H1 (cell line): Measurements from ENCODE around the gene BTC. TPM values are rescaled to one million over a fixed set of nuclear protein-coding genes. Genes with fewer than 3 reads are reported as not detected.

Experiments used
- CTCF ChIA-PET: fragments of 300-600 bp; sonication (Branson Sonifier 250); formaldehyde crosslinking; loops from one replicate; lab custom pipeline; 2021; ENCODE audit not compliant: partially characterized antibody; lab: Charles Lee
- POLR2A ChIA-PET: fragments of 300-600 bp; sonication (Branson Sonifier 250); formaldehyde crosslinking; loops from one replicate; lab custom pipeline; 2021; ENCODE audit warnings: inconsistent platforms; ENCODE audit not compliant: partially characterized antibody; lab: Charles Lee
- DNase-seq, 2 experiments: peaks; one replicate each; pipeline versions ENCODE4 v3.0.0 to v3.0.0-alpha.2; 2010 to 2022; ENCODE audit warnings: low spot score in 2 of 2, low read depth in 1 of 2, mixed read lengths in 1 of 2
- FAIRE-seq: peaks from 2 replicates; lab custom pipeline; 2011; peaks lifted over from hg19 to GRCh38; lab: Jason Lieb, UNC
- H2AFZ ChIP-seq: 2 replicates; pipeline ENCODE4 v1.8.1; 2012; ENCODE audit warnings: low read length, inconsistent platforms
- H2AK5ac ChIP-seq: 2 replicates; pipeline ENCODE4 v1.6.1; 2013; ENCODE audit warnings: low read depth, low read length
- H2BK120ac ChIP-seq: replicated peaks from 2 replicates; pipeline ENCODE3; 2013; ENCODE audit warnings: low read depth, low read length, inconsistent platforms
- H2BK12ac ChIP-seq: 2 replicates; pipeline ENCODE4 v1.6.1; 2013; ENCODE audit warnings: low read depth, low read length
- H2BK15ac ChIP-seq: 2 replicates; pipeline ENCODE4 v1.6.1; 2013; ENCODE audit warnings: low read length
- H2BK20ac ChIP-seq: 2 replicates; pipeline ENCODE4 v1.6.1; 2013; ENCODE audit warnings: low read length
- H2BK5ac ChIP-seq: 2 replicates; pipeline ENCODE4 v1.6.1; 2013; ENCODE audit warnings: low read depth, low read length
- H3K14ac ChIP-seq: 2 replicates; pipeline ENCODE4 v1.6.1; 2013; ENCODE audit warnings: inconsistent platforms; ENCODE audit not compliant: insufficient read length
- H3K18ac ChIP-seq: 2 replicates; pipeline ENCODE4 v1.6.1; 2013; ENCODE audit warnings: low read length; ENCODE audit errors: extremely low read depth
- H3K23ac ChIP-seq: 2 replicates; pipeline ENCODE4 v1.6.1; 2013; ENCODE audit warnings: inconsistent platforms; ENCODE audit not compliant: insufficient read length
- H3K23me2 ChIP-seq: 2 replicates; pipeline ENCODE4 v1.6.1; 2013; ENCODE audit warnings: low read depth, low read length
- H3K27ac ChIP-seq: 2 replicates; pipeline ENCODE4 v1.6.1; 2011; ENCODE audit warnings: low read depth, low read length, inconsistent platforms
- H3K27me3 ChIP-seq, 4 experiments: replicated peaks in 1 of 4; 1 replicate in 1 of 4; 2 replicates in 3 of 4; pipeline versions ENCODE4 v1.6.1 to v1.8.1; 2011 to 2013; ENCODE audit warnings: low read length in 3 of 4, mild to moderate bottlenecking in 3 of 4, inconsistent platforms in 2 of 4, mixed read lengths in 2 of 4, moderate library complexity in 1 of 4; ENCODE audit not compliant: control insufficient read depth in 3 of 4, insufficient read depth in 3 of 4; ENCODE audit errors: extremely low read depth in 1 of 4
- H3K36me3 ChIP-seq, 4 experiments: 2 replicates each; pipeline versions ENCODE4 v1.6.1 to v1.8.1; 2011 to 2013; ENCODE audit warnings: mild to moderate bottlenecking in 4 of 4, low read length in 3 of 4, moderate library complexity in 2 of 4, control low read depth in 1 of 4, inconsistent platforms in 1 of 4; ENCODE audit not compliant: insufficient read depth in 4 of 4, control insufficient read depth in 2 of 4
- H3K4ac ChIP-seq: replicated peaks from 2 replicates; pipeline ENCODE3; 2013; ENCODE audit warnings: low read length, low read depth, mixed read lengths, inconsistent platforms; ENCODE audit not compliant: insufficient read length
- H3K4me1 ChIP-seq, 4 experiments: replicated peaks in 1 of 4; 1 replicate in 1 of 4; 2 replicates in 3 of 4; pipeline versions ENCODE4 v1.6.1 to v1.8.1; 2011 to 2013; ENCODE audit warnings: low read length in 3 of 4, inconsistent platforms in 2 of 4, mixed read lengths in 1 of 4; ENCODE audit not compliant: insufficient read depth in 4 of 4, control insufficient read depth in 3 of 4
- H3K4me2 ChIP-seq, 2 experiments: 2 replicates each; pipeline versions ENCODE4 v1.6.1 to v1.8.1; 2011 to 2013; ENCODE audit warnings: low read depth in 2 of 2, low read length in 2 of 2, control low read depth in 1 of 2, inconsistent platforms in 1 of 2, mild to moderate bottlenecking in 1 of 2; ENCODE audit not compliant: insufficient read depth in 1 of 2
- H3K4me3 ChIP-seq, 4 experiments: fragments of 200-600, 300-600 bp in 1 of 4; sonication (generic), shearing (Covaris generic), sonication (Bioruptor Twin) in 1 of 4; 2 replicates each; pipeline versions ENCODE4 v1.5.1 to v1.8.1; 2011 to 2016; ENCODE audit warnings: low read length in 4 of 4, low read depth in 3 of 4, control low read depth in 2 of 4, inconsistent platforms in 2 of 4, mild to moderate bottlenecking in 2 of 4, mixed read lengths in 1 of 4, moderate library complexity in 1 of 4; ENCODE audit not compliant: insufficient read depth in 2 of 4; ENCODE audit errors: extremely low read depth in 1 of 4
- H3K56ac ChIP-seq: replicated peaks from 2 replicates; pipeline ENCODE3; 2013; ENCODE audit warnings: low read depth, mild to moderate bottlenecking, mixed read lengths, low read length, inconsistent platforms; ENCODE audit not compliant: insufficient read length
- H3K79me1 ChIP-seq: 2 replicates; pipeline ENCODE4 v1.6.1; 2013; ENCODE audit warnings: low read depth, low read length, control low read depth
- H3K79me2 ChIP-seq, 2 experiments: 2 replicates each; pipeline versions ENCODE4 v1.6.1 to v1.8.1; 2012 to 2013; ENCODE audit warnings: low read length in 2 of 2, mild to moderate bottlenecking in 2 of 2, inconsistent platforms in 1 of 2; ENCODE audit not compliant: insufficient read depth in 2 of 2, control insufficient read depth in 1 of 2
- H3K9ac ChIP-seq, 4 experiments: replicated peaks in 1 of 4; 1 replicate in 1 of 4; 2 replicates in 3 of 4; pipeline versions ENCODE4 v1.6.1 to v1.8.1; 2011 to 2013; ENCODE audit warnings: low read depth in 3 of 4, low read length in 3 of 4, control low read depth in 2 of 4, mild to moderate bottlenecking in 2 of 4, moderate library complexity in 2 of 4, inconsistent platforms in 1 of 4; ENCODE audit errors: extremely low read depth in 1 of 4
- H3K9me3 ChIP-seq, 2 experiments: 2 replicates each; pipeline versions ENCODE4 v1.6.1 to v1.8.1; 2012 to 2013; ENCODE audit warnings: mild to moderate bottlenecking in 2 of 2, moderate library complexity in 2 of 2, control low read depth in 1 of 2, inconsistent platforms in 1 of 2, low read depth in 1 of 2, low read length in 1 of 2, mixed read lengths in 1 of 2; ENCODE audit not compliant: insufficient read depth in 2 of 2
- H4K20me1 ChIP-seq, 2 experiments: replicated peaks in 1 of 2; 2 replicates each; pipeline versions ENCODE3 to v1.8.1; 2011 to 2013; ENCODE audit warnings: inconsistent platforms in 2 of 2, low read length in 2 of 2, mild to moderate bottlenecking in 1 of 2; ENCODE audit not compliant: insufficient read depth in 2 of 2, control insufficient read depth in 1 of 2
- H4K5ac ChIP-seq: 2 replicates; pipeline ENCODE4 v1.6.1; 2013; ENCODE audit warnings: low read length, low read depth, mixed read lengths, inconsistent platforms; ENCODE audit not compliant: insufficient read length
- H4K8ac ChIP-seq: 2 replicates; pipeline ENCODE4 v1.8.0; 2013; ENCODE audit warnings: mild to moderate bottlenecking, moderate library complexity, low read length, inconsistent platforms; ENCODE audit not compliant: insufficient read depth; ENCODE audit errors: extremely low read depth
- H4K91ac ChIP-seq: replicated peaks from 2 replicates; pipeline ENCODE3; 2013; ENCODE audit warnings: low read length, mixed read lengths, inconsistent platforms; ENCODE audit not compliant: insufficient read length
- ASH2L ChIP-seq: fragments of 200-600, 300-600 bp; sonication (generic); IDR thresholded peaks from one replicate; pipeline ENCODE4 v1.7.1; 2017; ENCODE audit warnings: low read length
- BACH1 ChIP-seq: IDR thresholded peaks from 2 replicates; pipeline ENCODE4 v1.6.1; 2012; ENCODE audit warnings: low read length, improper control_type of control experiment
- CEBPB ChIP-seq: IDR thresholded peaks from 2 replicates; pipeline ENCODE4 v1.6.1; 2012; ENCODE audit warnings: low read depth, low read length
- CHD1 ChIP-seq: IDR thresholded peaks from 2 replicates; pipeline ENCODE4 v1.6.1; 2012; ENCODE audit warnings: low read depth, low read length, improper control_type of control experiment
- HDAC6 ChIP-seq: IDR thresholded peaks from one replicate; pipeline ENCODE4 v1.7.1; 2012; ENCODE audit warnings: low read depth, mild to moderate bottlenecking, inconsistent platforms, low read length, moderate library complexity
- PHF8 ChIP-seq: fragments of 200-600 bp; sonication (generic); conservative IDR thresholded peaks from 2 replicates; pipeline ENCODE4 v1.7.1; 2012; ENCODE audit warnings: low read depth, mild to moderate bottlenecking, inconsistent platforms, low read length, moderate library complexity
- POLR2A ChIP-seq, 2 experiments: IDR thresholded peaks; 1 replicate in 1 of 2; 2 replicates in 1 of 2; pipeline ENCODE4 v1.6.1; 2011; ENCODE audit warnings: low read depth in 2 of 2, low read length in 2 of 2, mild to moderate bottlenecking in 2 of 2; ENCODE audit errors: control extremely low read depth in 1 of 2
- RFX5 ChIP-seq: IDR thresholded peaks from 2 replicates; pipeline ENCODE4 v1.6.1; 2011; ENCODE audit warnings: low read depth, low read length, improper control_type of control experiment, borderline replicate concordance
- RXRA ChIP-seq: IDR thresholded peaks from 2 replicates; pipeline ENCODE4 v1.6.1; 2011; ENCODE audit warnings: low read depth, mild to moderate bottlenecking, low read length, moderate library complexity; ENCODE audit not compliant: insufficient read depth
- SIRT6 ChIP-seq: IDR thresholded peaks from one replicate; pipeline ENCODE4 v1.7.1; 2012; ENCODE audit warnings: low read length, inconsistent platforms
- SIX5 ChIP-seq: IDR thresholded peaks from 2 replicates; pipeline ENCODE4 v1.6.1; 2011; ENCODE audit warnings: mild to moderate bottlenecking, low read depth, low read length
- SP2 ChIP-seq: IDR thresholded peaks from 2 replicates; pipeline ENCODE4 v1.6.1; 2012; ENCODE audit warnings: mild to moderate bottlenecking, low read length, inconsistent platforms
- YY1 ChIP-seq: IDR thresholded peaks from 2 replicates; pipeline ENCODE4 v1.6.1; 2011; ENCODE audit warnings: low read depth, mild to moderate bottlenecking, low read length
- ZNF274 ChIP-seq: IDR thresholded peaks from 2 replicates; pipeline ENCODE4 v1.7.0; 2012; ENCODE audit warnings: low read length, borderline replicate concordance; ENCODE audit errors: extremely low read depth
- WGBS, 2 experiments: shearing (Covaris generic) in 1 of 2; methylation state at CpG; one replicate each; pipeline versions ENCODE4 v1.1.6 to v1.1.7; 2013 to 2015; ENCODE audit warnings: low lambda C conversion rate in 2 of 2, mixed read lengths in 2 of 2, inconsistent platforms in 1 of 2, low coverage in 1 of 2, missing lambda C conversion rate in 1 of 2; ENCODE audit not compliant: insufficient replicate concordance in 2 of 2, insufficient coverage in 1 of 2, insufficient read length in 1 of 2; ENCODE audit errors: extremely low coverage in 1 of 2, missing lambda C conversion rate in 1 of 2; 5-methylcytosine and 5-hydroxymethylcytosine counted together
- polyA plus RNA-seq, 7 experiments: library from polyadenylated mRNA; depleted of rRNA in 3 of 7; stranded (reverse) in 5 of 7; unstranded in 2 of 7; fragments of >200 nt in 5 of 7; fragments of 200-250 nt in 2 of 7; gene quantifications; 1 replicate in 5 of 7; 2 replicates in 1 of 7; 4 replicates in 1 of 7; pipeline versions ENCODE4 v1.2.1 to v1.2.3, GENCODE V29; 2011 to 2013; ENCODE audit warnings: missing spikeins in 2 of 7, mixed read lengths in 2 of 7
- total RNA-seq: library from RNA; stranded (reverse); fragmentation: NEBNext Ultra II Directional; extraction: Animal tissue kit (Norgen Biotek cat#: 25700); gene quantifications from 2 replicates; pipeline ENCODE4 v1.2.1, GENCODE V29; 2021

Gene BTC
- total and polyA plus RNA-seq, 2 of the 8 experiments (the other 6 are each of a cell fraction or from before 2014, with no cell fraction given): 0.09 TPM; not detected in 1

GRCh38 chr4:74796631-74797030 lies 2.3 kb upstream of the BTC start:
- H2AK5ac ChIP-seq: no peak overlapping the region
- H3K36me3 ChIP-seq: no peaks in the 10 kb centered on the region
- H3K23ac ChIP-seq: no peak overlapping the region
- TF ChIP-seq ZNF274 (no peak), RFX5 (no peak), ASH2L (no peak), SIX5 (no peak), YY1 (no peak), CHD1 (no peak), CEBPB (no peak), RXRA (no peak), BACH1 (no peak), POLR2A (IDR thresholded peaks at IDR 0.05; ENCODE audit: control extremely low read depth in 1 of 2, low read depth in 2 of 2, low read length in 2 of 2) (no peak), SP2 (no peak), PHF8 (no peak), SIRT6 (no peak), HDAC6 (no peak)
- H2BK5ac ChIP-seq: no peak overlapping the region
- H3K4me2 ChIP-seq: no peak overlapping the region
- H2BK12ac ChIP-seq: no peak overlapping the region
- H3K4me1 ChIP-seq: peaks cover 2 to 9% (median 6%) of the 10 kb centered on the region in 4 experiments
- no peak for FAIRE-seq
- H3K79me1 ChIP-seq: no peaks in the 10 kb centered on the region
- no peak overlapping the region for H2AFZ ChIP-seq
- DNase-seq: no peak
- H3K18ac ChIP-seq: no peak overlapping the region
- no peak overlapping the region for H3K9ac ChIP-seq
- no peak overlapping the region for H2BK120ac ChIP-seq
- no peaks in the 10 kb centered on the region for H3K79me2 ChIP-seq
- H3K56ac ChIP-seq: no peak overlapping the region
- H4K20me1 ChIP-seq: no peaks in the 10 kb centered on the region
- ChIA-PET POLR2A (no interaction called here), CTCF (no interaction called here)
- no peak overlapping the region for H3K4me3 ChIP-seq
- H4K5ac ChIP-seq: no peak overlapping the region
- H3K4ac ChIP-seq: no peak overlapping the region
- H2BK15ac ChIP-seq: no peak overlapping the region
- no peaks in the 10 kb centered on the region for H3K9me3 ChIP-seq
- peaks cover 0 to 20% (median 11%) of the 10 kb centered on the region in 4 experiments; a peak in 5 of 7 replicates for H3K27me3 ChIP-seq
- no peak overlapping the region for H2BK20ac ChIP-seq
- peaks cover 10% of the 10 kb centered on the region; the same call in 1 of the 2 replicates for H3K23me2 ChIP-seq
- H4K91ac ChIP-seq: no peak overlapping the region
- no peak overlapping the region for H4K8ac ChIP-seq
- 88% methylated on average over 4 of the region's 4 CpGs; no CpG with 5 or more reads in 1 of the 2 experiments for WGBS, 2 experiments
- H3K27ac ChIP-seq: no peak overlapping the region
- H3K14ac ChIP-seq: no peak overlapping the region
